BJ (cell line): Measurements from ENCODE around the gene CEP162. TPM values are rescaled to one million over a fixed set of nuclear protein-coding genes. Genes with fewer than 3 reads are reported as not detected.
"Not testable (repeated sequence)": the region's sequence is repeated elsewhere in the genome, so short reads cannot be mapped to it uniquely, and the experiment has no call there.

Experiments used
- CTCF ChIA-PET: fragments of 350-600 bp; formaldehyde crosslinking; extraction: SDS; loops from one replicate; lab custom pipeline; 2021; ENCODE audit warnings: antibody characterized with exemption, inconsistent platforms; lab: Yijun Ruan, JAX
- POLR2A ChIA-PET: fragments of 300-600 bp; sonication (Branson Sonifier 250); formaldehyde crosslinking; extraction: SDS; loops from one replicate; lab custom pipeline; 2021; ENCODE audit warnings: antibody characterized with exemption; lab: Charles Lee
- DNase-seq: peaks from one replicate; pipeline ENCODE4 v3.0.0-alpha.2; 2011; ENCODE audit warnings: low read depth
- H3K27me3 ChIP-seq: 2 replicates; pipeline ENCODE4 v1.6.0; 2011; ENCODE audit warnings: low read length; ENCODE audit not compliant: control insufficient read depth, insufficient read depth
- H3K36me3 ChIP-seq: 2 replicates; pipeline ENCODE4 v1.5.1; 2011; ENCODE audit warnings: low read length; ENCODE audit not compliant: control insufficient read depth, insufficient read depth
- H3K4me3 ChIP-seq: 2 replicates; pipeline ENCODE4 v1.5.1; 2011; ENCODE audit warnings: low read depth, mild to moderate bottlenecking, control low read depth, low read length
- polyA plus RNA-seq: library from polyadenylated mRNA; depleted of rRNA; stranded (reverse); fragments of >200 nt; gene quantifications from 2 replicates; pipeline ENCODE4 v1.2.3, GENCODE V29; 2011
- TF ChIP-seq, protein P1 (sequence below): IDR thresholded peaks from 2 replicates; pipeline ENCODE4 v1.5.1; 2011; ENCODE audit warnings: low read depth, mild to moderate bottlenecking, control low read depth, inconsistent platforms, low read length, moderate library complexity; ENCODE audit not compliant: insufficient read depth

CEP162 gene
- polyA plus RNA-seq, 1 experiment: 0.75 TPM

DNA sequence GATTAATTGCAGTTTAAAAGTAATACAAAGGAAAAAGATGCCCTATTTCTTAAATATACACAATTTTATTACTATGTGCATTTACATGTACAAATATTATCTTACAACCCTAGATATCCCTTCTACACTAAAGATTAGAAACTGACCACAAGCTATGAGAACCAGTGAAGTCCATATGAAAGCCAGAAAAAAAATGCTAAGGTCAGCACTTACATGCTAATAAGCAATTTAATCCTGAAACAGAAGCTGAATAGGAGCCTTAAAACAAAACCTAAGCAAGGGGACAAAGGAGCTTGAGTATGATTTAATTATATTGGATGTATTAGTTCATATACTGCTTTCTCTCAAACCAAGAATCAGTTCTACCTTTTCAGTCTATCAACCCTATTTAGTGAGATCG, 14.2 kb downstream of the CEP162 start:
- TF ChIP-seq, protein P1, sequence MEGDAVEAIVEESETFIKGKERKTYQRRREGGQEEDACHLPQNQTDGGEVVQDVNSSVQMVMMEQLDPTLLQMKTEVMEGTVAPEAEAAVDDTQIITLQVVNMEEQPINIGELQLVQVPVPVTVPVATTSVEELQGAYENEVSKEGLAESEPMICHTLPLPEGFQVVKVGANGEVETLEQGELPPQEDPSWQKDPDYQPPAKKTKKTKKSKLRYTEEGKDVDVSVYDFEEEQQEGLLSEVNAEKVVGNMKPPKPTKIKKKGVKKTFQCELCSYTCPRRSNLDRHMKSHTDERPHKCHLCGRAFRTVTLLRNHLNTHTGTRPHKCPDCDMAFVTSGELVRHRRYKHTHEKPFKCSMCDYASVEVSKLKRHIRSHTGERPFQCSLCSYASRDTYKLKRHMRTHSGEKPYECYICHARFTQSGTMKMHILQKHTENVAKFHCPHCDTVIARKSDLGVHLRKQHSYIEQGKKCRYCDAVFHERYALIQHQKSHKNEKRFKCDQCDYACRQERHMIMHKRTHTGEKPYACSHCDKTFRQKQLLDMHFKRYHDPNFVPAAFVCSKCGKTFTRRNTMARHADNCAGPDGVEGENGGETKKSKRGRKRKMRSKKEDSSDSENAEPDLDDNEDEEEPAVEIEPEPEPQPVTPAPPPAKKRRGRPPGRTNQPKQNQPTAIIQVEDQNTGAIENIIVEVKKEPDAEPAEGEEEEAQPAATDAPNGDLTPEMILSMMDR: no peak
- POLR2A ChIA-PET: no interaction called here
- DNase-seq: no peak
- CTCF ChIA-PET: interaction anchor here (0.6 to 2.2 kb wide), 2 partner anchors 10 to 390 kb away, joined by 3 to 6 read pairs; no protein-coding TSS in a partner anchor
- H3K36me3 ChIP-seq: no peaks in the 10 kb centered on the region
- H3K27me3 ChIP-seq: no peaks in the 10 kb centered on the region
- no peak overlapping the region for H3K4me3 ChIP-seq

DNA sequence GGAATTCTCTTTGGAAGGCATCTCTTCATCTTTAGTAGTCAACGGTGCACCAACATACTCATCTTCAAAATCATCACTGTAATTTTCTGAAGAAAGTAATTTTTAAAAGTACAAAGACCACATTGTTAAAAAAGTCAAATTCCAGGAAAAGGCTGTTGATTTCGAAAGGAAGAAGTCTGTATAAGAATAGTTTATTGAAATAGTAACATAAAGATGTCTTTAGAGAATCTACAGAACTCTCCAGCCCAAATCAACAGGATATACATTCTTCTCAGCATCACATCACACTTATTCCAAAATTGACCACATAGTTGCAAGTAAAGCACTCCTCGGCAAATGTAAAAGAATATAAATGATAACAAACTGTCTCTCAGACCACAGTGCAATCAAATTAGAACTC, 23.4 kb downstream of the CEP162 start:
- TF ChIP-seq, protein P1: no peak
- CTCF ChIA-PET: no interaction called here
- Histone ChIP-seq H3K4me3 (no peak overlapping the region), H3K27me3 (no peaks in the 10 kb centered on the region), H3K36me3 (no peaks in the 10 kb centered on the region)
- no peak for DNase-seq
- POLR2A ChIA-PET: no interaction called here

DNA sequence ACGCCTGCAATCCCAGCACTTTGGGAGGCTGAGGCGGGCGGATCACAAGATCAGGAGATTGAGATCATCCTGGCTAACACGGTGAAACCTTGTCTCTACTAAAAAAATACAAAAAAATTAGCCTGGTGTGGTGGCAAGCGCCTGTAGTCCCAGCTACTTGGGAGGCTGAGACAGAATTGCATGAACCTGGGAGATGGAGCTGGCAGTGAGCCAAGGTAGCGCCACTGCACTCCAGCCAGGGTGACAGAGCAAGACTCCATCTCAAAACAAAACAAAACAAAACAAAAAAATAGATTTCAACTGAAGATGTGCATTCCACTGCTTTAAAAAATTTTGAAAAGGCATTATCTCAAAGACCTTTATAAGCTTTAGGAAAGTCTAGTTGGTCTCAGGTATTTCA, 27.5 kb downstream of the CEP162 start:
- DNase-seq, H3K4me3 ChIP-seq, H3K27me3 ChIP-seq, POLR2A ChIA-PET, H3K36me3 ChIP-seq: not testable (repeated sequence)
- CTCF ChIA-PET: interaction anchor here (1.2 kb wide), 1 partner anchor 18 kb away, joined by 3 read pairs; no protein-coding TSS in a partner anchor

DNA sequence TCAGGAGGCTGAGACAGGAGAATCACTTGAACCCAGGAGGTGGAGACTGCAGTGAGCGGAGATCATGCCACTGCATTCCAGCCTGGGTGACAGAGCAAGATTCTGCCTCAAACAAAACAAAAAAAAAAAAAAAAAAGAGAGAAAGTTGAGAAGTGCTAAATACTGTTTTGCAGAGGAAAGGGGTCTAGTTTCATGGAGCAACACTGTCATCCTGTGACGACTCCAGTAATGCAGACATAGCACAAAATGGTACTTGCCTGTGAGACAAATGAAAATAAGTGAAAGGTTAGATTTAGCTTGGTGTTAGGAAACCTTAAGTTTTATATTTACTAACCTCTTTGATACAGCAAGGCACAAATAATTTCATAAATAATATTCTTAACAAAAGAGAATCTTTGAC, 29.7 kb downstream of the CEP162 start:
- no peak for DNase-seq
- Histone ChIP-seq H3K27me3 (no peaks in the 10 kb centered on the region), H3K4me3 (no peak overlapping the region), H3K36me3 (no peaks in the 10 kb centered on the region)
- ChIA-PET CTCF (no interaction called here), POLR2A (no interaction called here)
- TF ChIP-seq, protein P1: no peak

DNA sequence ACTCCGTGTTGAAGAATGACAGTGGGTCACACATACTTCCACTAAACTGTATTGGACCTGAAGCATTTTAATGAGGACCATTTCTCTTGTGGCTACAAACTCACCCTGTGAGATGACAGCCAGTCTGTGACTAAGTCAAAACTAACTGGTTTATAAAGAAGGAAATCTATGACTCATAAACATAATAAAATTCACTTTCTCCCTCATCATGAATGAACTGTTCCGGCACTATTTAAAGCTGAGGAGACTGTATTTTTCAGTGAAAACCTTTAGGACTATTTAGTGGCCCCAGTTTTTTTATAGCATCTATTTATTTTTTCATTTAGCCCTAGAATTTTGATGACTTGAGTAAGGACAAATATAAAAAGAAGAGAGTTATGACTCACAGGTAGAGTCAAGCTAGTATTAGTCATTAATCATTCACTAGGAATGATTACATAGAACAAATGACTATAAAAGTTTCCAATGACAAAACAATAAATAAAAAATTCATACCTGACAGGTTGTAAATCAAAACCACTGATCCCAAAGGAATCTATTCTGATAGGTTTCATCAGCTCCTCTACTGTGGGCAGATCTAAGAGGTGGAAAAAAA, 34.2 kb downstream of the CEP162 start:
- peak; percentile 61 for DNase-seq
- 0 out of 2 replicates have a peak, but pooled peaks cover under 1% of the 10 kb centered on the region for H3K27me3 ChIP-seq
- ChIA-PET CTCF (no interaction called here), POLR2A (no interaction called here)
- no peaks in the 10 kb centered on the region for H3K36me3 ChIP-seq
- TF ChIP-seq, protein P1: no peak
- no peak overlapping the region for H3K4me3 ChIP-seq

DNA sequence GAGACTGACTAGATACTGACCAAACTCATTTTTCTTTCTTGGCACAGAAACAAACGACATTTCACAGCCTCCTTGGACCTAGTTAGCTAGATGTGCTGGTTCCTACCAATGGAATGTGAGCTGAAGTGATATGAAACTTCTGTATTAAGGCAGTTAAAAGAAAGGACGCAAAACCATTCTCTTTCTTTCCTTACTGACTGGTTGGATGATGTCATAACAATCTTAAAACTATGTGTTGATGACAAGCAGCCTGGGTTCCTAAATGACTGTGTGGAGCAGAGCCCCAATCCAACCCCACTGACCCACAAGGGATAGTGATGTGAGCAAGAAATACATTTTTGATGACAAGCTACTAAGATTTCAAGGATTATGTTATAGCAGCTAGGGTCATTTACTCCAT, 35.6 kb downstream of the CEP162 start:
- Histone ChIP-seq H3K4me3 (no peak overlapping the region), H3K36me3 (no peaks in the 10 kb centered on the region), H3K27me3 (0 out of 2 replicates have a peak, but pooled peaks cover 1% of the 10 kb centered on the region)
- POLR2A ChIA-PET: no interaction called here
- TF ChIP-seq, protein P1: no peak
- CTCF ChIA-PET: no interaction called here
- no peak for DNase-seq

DNA sequence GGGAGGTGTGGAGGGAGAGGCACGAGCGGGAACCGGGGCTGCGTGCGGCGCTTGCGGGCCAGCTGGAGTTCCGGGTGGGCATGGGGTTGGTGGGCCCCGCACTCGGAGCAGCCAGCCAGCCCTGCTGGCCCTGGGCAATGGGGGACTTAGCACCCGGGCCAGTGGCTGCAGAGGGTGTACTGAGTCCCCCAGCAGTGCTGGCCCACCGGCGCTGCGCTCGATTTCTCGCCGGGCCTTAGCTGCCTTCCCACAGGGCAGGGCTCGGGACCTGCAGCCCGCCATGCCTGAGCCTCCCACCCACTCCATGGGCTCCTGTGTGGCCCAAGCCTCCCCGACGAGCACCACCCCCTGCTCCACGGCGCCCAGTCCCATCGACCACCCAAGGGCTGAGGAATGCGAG, 38.1 kb downstream of the CEP162 start:
- POLR2A ChIA-PET, H3K36me3 ChIP-seq, H3K4me3 ChIP-seq, DNase-seq, H3K27me3 ChIP-seq: not testable (repeated sequence)
- CTCF ChIA-PET: interaction anchor here (1.2 kb wide), 1 partner anchor 558 kb away, joined by 4 read pairs; no protein-coding TSS in a partner anchor
